HG03139 (cell line): ENCODE data around the gene ARID5B.

Experiments
- ATAC-seq: cut with Tn5 transposase; IDR thresholded peaks from one replicate; pipeline ENCODE4 v1.9.1; 2021; ENCODE audit not compliant: unreplicated experiment

Gene ARID5B

GRCh38 chr10:61985715-61986114 lies 84.2 kb downstream of the ARID5B start:
- ATAC-seq: no peak

DNA sequence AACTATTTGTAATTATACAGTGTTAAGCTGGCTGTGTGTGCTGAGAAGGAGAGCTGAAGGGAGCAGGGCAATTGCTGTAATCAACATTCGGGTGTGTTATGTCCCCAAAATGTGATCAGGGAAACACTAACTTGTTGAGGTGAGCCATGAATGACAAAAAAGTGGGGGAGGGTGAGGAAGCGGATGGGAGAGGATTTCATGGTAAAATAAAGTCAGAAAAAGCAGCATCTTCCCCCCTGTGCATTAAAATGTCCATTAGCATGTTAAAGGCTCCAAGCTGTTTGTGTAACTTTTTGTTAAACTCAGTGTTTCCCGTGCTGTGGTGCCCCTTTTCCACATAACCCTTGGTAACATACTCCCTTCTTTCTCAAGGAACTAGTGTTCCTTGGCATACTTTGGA lies 84.9 kb downstream of the ARID5B start:
- no peak for ATAC-seq

DNA sequence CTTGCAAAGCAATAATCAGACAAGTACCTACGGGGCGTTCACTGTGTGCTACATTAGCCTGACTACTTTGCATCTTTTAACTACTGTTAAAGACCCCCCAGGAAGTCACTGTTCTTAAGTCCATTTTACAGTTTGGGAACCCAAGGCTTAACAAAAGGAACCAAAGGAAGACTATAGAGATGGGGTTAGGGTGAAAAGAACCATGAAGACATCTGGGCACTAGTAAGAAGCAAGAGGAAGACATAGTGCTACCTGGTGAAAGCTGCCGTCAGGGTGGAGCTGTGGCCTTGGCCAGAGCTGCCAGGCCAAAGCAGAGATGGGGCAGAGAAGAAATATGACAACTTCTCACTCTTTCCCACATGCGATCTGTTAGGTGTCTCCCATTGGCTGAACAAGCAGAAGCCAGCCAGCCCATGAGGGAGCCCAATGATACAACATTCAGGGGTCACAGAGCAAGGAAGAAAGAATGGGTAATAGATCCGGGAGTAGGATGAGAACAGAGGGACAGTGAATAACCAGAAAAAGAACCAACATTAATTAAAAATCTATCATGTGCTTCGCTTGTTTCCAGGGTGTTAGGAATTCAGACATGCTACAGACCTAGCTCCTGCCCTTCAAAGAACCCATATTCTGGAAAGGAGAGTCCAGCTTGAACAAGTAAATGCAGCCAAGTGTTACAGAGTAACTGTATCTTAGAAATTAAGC lies 85.4 kb downstream of the ARID5B start:
- ATAC-seq: no peak

- ATAC-seq: peak; percentile 7
These were observed 86.0 kb downstream of the ARID5B start for GRCh38 chr10:61987537-61987936.

DNA sequence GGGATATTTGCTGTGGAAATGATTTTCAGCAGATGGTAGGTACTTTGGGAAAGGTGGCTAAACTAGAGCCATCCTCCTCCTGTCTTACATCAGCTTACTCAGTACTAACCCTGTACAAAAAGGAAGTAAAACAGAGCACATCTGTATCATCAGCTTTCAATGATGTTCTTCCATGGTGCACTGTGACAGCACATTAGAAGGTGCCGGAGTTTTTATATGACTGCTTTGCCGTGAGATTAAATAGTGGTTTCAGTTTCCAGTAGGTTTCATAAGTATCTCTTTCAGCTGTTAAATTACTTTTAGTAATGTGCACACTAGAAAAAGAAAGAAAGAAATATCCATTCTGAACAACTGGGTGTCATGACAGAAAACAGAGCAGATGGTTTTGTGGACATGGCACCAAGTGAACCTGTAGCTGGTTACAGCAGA lies 86.5 kb downstream of the ARID5B start:
- peak; percentile 95 for ATAC-seq

DNA sequence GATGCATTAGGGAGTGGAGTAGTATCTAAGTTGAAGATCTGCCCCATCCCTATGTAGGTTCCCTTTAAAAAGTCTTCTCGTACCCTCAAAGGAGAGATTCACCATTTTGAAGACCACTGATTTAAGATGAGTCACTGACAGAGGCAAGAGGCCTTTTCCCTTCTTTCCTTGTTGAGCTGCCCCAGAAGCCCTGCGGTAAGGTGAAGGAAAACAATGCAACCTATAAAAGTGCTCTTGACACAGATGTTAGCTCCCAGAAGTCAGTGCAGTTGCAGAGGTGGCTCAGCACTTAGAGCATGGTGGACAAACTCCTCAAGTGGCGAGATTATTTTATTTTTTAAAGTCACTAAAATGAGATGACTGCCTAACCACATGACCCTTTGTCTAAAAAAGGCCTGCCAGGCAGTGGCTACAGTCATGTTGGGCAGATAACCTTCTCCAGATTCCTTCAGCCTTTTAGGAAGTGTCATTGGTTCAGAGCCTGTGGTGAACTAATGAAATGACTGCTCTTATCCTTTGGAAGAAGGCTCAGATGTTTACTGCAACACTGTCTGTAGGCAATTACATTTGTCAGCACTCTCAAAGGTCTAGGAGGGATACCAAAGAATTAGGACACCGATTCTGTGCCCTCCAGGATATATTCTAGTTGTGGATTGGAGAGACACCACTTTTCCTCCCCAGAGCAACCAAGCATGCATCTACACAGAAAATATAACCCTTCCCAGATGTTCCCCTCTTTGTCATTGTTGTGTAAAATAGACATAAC lies 88.7 kb downstream of the ARID5B start:
- no peak for ATAC-seq

DNA sequence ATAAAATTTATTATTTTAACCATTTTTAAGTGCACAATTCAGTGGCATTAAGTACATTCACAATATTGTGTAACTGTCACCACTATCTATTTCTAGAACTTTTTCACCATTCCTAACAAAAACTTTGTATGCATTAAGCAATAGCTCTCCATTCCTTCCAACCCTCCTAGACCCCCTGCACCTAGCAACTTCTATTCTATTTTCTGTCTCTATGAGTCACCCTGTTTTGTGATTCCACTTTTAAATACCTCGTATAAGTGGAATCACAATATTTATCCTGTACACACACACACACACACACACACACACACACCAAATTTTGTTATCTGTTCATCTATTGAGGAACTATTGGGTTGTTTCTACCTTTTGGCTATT lies 89.2 kb downstream of the ARID5B start:
- no peak for ATAC-seq

DNA sequence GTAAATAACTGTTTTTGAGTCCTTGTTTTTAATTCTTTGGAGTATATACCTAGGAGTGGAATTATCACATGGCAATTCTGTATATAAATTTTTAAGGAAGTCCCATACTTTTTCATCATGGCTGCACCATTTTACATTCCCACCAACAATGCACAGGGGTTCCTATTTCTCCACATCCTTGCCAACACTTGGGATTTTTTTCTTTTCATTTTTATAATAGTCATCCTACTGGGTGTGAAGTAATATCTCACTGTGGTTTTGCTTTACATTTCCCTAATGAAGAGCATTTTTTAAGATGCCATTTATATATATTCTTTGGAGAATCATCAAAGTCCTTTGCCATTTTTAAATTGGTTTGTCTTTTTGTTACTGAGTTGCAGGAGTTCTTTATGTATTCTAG lies 89.7 kb downstream of the ARID5B start:
- ATAC-seq: no peak

GRCh38 chr10:61992059-61992460 lies 90.6 kb downstream of the ARID5B start:
- no peak for ATAC-seq

- ATAC-seq: peak; percentile 32
These were observed 91.5 kb downstream of the ARID5B start for GRCh38 chr10:61992671-61993668.

DNA sequence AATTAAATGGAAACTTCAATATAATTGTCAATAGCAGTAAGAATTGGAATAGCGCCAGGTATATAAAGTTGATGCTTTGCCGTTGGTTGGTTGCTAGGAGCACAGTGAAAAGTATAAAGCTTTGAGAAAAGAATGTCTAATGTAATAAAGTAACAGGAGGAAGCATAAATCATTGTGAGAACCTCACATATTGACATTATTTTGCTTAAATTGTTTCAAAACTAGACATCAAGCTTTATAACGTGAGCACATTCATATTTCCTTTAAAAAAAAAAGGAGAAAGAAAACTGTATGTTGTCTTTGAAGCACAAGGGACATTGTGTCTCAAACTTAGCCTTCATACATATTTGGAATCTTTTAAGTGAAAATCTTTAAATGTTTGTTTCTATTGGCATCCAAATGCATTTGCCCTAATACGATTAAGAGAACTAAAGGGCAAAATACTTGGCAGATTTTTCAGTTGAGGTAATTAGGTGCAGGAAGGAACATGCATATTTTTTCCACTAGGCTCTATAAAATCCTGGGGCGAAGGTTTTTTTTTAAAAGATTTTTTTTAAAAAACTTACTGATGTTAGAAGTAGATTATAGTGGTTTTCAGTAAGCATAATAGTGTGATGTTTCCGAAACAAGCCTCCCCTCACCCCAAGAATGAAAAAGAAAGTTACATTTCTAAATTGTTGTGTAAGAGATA lies 92.4 kb downstream of the ARID5B start:
- no peak for ATAC-seq

- no peak for ATAC-seq
These were observed 93.1 kb downstream of the ARID5B start for GRCh38 chr10:61994405-61995219.

GRCh38 chr10:61995220-61995503 lies 93.7 kb downstream of the ARID5B start:
- ATAC-seq: no peak

DNA sequence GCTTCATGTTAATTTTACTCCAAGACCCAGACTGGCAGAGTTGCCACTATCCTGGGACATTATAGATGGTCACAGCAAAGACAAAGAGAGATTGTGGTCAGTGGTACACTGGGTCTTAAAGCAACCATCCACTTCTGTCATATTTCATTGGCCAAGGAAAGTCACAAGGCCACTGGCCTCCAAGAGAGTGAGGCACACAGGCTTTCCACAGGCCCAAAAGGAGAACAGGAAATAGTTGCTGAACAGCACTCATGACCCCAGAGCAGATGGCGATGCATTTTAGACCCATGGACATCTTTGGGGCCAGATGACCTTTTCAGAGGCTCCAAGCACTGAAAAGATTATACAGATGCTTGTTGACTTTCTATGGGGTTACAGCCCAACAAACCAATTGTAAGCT lies 97.4 kb downstream of the ARID5B start:
- ATAC-seq: no peak

GRCh38 chr10:62000037-62000603 lies 98.6 kb downstream of the ARID5B start:
- peak; percentile 88 for ATAC-seq

DNA sequence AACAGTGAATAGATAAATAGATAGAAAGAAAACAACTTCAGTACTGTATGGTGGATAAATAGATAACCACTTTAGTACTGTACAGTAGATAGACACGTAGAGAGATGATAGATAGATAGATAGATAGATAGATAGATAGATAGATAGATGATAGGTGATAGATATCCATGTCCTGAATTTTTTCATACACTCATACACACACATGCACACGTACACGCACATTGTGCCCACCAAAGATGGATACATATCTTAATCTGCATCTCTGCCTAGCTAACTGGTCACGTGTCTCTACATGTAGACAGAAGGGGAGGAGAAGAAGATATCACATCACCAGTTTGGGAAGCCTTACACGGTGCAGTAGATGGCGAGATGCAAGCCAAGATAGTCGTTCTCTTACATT lies 99.2 kb downstream of the ARID5B start:
- peak; percentile 7 for ATAC-seq

DNA sequence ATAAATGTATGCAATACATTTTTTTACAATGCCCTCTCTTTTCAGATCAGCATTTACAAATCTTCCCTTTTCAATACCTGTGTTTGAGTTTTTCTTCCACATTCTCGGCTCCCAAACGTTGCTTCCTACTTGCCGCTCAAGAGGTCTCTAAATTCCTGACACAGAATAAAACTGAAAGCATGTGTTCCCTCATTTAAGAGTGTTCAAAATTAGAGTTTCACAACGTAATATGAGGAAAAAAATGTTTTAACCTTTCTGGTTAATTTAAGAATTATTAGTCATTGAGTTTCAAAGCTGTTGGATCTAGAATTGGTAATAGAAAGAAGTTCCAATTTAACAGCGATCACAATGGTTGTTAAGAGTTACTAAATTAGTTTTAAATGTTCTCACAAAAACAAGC lies 100.4 kb downstream of the ARID5B start:
- ATAC-seq: no peak

DNA sequence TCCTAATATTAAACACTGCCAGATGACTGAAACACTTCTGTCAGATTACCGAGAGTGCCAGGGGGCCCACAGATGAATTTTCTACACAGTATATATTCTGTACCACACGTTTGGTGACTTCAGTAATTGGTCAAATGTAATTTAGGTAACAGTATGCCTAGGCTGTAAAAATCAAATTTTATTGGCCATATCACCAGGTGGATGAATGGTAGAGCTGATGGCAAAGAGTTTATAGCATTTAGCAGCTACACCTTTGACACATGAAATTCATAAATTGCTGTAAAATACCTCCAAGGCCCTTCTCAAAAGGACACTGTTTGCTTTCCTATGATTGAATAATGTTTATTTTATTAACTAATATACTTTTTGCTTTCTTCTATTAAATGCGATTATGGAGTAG lies 101.3 kb downstream of the ARID5B start:
- no peak for ATAC-seq

- ATAC-seq: no peak
These were observed 102.5 kb downstream of the ARID5B start for GRCh38 chr10:62004042-62004441.

- no peak for ATAC-seq
These were observed 103.8 kb downstream of the ARID5B start for GRCh38 chr10:62005281-62005680.
